ENCODE data around the gene OSCP1.

GRCh38 chr1:36493524-36493923 lies 43.3 kb upstream of the OSCP1 start:
- TF ChIP-seq CTCF (IDR thresholded peaks at IDR 0.05) (no peak), POLR2A (IDR thresholded peaks at IDR 0.05) (no peak), EP300 (IDR thresholded peaks at IDR 0.05) (no peak)
